Testis (tissue), 2 donors: ENCODE results near the gene ADAM11.

Experiments
- CTCF ChIP-seq, 3 experiments: fragments of 450-650 bp in 2 of 3; fragments of 200-600 bp in 1 of 3; sonication (generic) in 1 of 3; IDR thresholded peaks; one replicate each; pipeline ENCODE4 v1.5.1; 2016 to 2019; ENCODE audit warnings: antibody characterized with exemption in 3 of 3, mild to moderate bottlenecking in 2 of 3, moderate library complexity in 1 of 3
- POLR2A ChIP-seq: fragments of 450-650 bp; IDR thresholded peaks from one replicate; pipeline ENCODE4 v1.6.1; 2017; ENCODE audit warnings: antibody characterized with exemption, mild to moderate bottlenecking, moderate library complexity

- no peak for TF ChIP-seq CTCF (IDR thresholded peaks at IDR 0.05)
- no peak for TF ChIP-seq POLR2A
Observed at GRCh38 chr17:44778656-44779210, 19.9 kb downstream of the ADAM11 start.
